HFF-Myc (cell line): ENCODE results near the gene ANGPTL2.

Experiments used
- DNase-seq: peaks from one replicate; pipeline ENCODE4 v3.0.0-alpha.2; 2011; ENCODE audit warnings: low read depth; ENCODE audit errors: extremely low read depth
- H3K4me3 ChIP-seq: replicated peaks from 2 replicates; pipeline ENCODE4 v1.5.1; 2011; ENCODE audit warnings: low read depth, mild to moderate bottlenecking, control low read depth, low read length
- TF ChIP-seq, protein P1 (sequence below): IDR thresholded peaks from 2 replicates; pipeline ENCODE4 v1.5.1; 2012; ENCODE audit warnings: mild to moderate bottlenecking, low read depth, low read length, control low read depth; ENCODE audit errors: missing control alignments

Gene ANGPTL2

DNA sequence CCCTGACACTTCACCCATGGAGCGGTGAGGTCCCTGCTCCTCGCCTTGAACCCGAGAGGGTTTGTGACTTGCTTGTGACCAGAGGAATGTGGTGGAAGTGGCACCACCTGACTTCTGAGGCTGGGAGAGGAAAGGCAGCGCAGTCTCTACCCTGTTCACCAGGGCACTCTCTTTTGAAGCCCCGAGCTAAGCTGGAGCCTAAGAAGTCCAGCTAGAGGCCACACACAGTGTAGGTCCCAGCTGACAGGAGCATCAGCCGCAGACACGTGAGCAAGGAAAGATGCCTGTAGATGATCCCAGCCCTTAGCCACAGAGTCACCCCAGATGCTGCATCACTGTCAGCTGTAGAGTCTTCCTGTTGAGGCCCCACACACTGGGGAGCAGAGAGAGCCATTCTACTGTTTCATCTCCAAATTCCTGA lies 1.7 kb upstream of the ANGPTL2 start:
- TF ChIP-seq, protein P1, sequence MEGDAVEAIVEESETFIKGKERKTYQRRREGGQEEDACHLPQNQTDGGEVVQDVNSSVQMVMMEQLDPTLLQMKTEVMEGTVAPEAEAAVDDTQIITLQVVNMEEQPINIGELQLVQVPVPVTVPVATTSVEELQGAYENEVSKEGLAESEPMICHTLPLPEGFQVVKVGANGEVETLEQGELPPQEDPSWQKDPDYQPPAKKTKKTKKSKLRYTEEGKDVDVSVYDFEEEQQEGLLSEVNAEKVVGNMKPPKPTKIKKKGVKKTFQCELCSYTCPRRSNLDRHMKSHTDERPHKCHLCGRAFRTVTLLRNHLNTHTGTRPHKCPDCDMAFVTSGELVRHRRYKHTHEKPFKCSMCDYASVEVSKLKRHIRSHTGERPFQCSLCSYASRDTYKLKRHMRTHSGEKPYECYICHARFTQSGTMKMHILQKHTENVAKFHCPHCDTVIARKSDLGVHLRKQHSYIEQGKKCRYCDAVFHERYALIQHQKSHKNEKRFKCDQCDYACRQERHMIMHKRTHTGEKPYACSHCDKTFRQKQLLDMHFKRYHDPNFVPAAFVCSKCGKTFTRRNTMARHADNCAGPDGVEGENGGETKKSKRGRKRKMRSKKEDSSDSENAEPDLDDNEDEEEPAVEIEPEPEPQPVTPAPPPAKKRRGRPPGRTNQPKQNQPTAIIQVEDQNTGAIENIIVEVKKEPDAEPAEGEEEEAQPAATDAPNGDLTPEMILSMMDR: no peak
- DNase-seq: no peak
- H3K4me3 ChIP-seq: no peak overlapping the region

DNA sequence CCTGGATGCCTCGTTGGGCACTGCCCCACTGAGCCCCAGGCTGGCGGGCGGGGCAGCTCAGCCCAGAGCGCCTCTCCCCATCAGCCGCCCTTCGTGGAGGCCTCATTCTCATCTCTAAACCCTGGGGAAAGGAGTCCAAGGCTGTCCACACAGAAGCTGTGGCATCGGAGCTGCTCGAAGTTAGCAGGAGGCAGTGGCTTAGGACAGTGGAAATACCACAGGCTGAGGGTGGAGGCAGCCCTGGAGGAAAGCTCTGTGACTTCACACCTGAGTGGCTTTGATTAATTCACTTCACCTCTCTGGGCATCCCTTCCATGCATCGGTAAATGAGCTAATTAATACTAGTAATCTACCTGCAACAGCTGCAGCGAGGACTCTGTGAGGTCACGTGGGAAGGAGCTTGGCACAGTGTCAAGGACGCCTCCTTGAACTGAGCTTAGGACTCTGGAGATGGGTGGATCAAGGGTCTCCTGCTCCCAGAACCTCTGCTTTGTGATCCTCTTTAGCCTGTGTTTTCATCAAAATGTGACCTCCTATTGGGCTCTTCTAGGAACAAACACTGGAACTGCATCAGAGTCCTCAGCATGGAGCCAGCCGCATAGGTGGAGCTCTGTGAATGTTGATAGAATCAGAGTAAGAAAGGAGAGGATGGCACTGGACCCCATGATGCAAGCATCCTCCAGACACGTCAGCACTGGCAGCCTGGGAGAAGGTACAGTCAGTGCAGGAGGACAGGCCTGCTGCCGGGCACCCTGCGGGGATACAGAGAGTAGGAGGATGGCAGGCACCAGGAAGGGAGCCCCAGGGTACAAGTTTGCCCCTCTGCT lies 842 bp upstream of the ANGPTL2 start:
- no peak for DNase-seq
- TF ChIP-seq, protein P1: no peak
- peak overlapping the region; percentile 74 for H3K4me3 ChIP-seq

DNA sequence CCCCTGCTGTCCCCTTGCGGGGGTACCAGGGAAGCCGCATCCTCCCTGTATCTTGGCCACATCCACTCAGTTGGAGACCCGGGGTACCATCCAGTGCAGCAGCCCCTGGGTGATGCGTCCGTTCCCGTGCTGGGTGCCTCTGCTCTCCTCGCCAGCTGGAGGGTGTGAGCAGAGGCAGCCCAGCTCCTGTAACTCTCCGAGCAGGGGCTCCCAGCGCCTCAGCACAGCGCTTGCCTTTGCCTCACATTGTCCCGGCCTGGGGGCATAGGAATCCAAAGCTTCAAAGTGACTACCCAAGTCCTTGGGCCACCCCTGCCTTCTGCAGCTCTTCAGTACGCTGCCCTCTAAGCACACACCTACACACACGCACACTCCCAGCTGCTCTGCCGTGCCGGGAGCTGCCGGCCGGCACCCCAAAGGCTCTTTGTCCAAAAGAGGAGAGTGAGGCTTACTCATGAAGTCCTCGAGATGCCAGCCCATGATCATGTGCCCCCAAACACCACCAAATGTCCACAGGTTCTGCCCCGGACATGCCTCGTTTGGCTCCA lies 733 bp downstream of the ANGPTL2 start:
- no peak for DNase-seq

DNA sequence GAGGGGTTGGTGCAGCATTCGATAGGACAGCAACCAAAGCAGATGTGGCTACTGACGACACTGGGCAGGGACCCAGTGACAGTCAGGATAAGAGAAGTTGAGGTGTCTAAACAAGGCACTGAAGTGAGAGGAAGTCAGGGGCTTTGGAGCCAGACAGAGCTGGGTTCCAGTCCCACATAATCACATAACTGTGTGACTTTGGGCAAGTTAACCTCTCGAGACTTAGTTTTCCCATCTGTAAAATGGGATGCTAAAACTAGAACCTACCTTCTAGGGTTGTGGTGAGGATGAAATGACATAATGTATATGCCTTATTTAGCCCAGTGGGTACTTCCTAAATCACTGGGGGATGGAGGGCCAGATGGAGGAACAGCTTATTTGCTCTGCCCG lies 3.1 kb downstream of the ANGPTL2 start:
- no peak overlapping the region for H3K4me3 ChIP-seq
- no peak for DNase-seq
- TF ChIP-seq, protein P1: no peak

More for the DNA sequence above, 733 bp downstream of the ANGPTL2 start:
- TF ChIP-seq, protein P1: no peak
- H3K4me3 ChIP-seq: peak overlapping the region; percentile 74

DNA sequence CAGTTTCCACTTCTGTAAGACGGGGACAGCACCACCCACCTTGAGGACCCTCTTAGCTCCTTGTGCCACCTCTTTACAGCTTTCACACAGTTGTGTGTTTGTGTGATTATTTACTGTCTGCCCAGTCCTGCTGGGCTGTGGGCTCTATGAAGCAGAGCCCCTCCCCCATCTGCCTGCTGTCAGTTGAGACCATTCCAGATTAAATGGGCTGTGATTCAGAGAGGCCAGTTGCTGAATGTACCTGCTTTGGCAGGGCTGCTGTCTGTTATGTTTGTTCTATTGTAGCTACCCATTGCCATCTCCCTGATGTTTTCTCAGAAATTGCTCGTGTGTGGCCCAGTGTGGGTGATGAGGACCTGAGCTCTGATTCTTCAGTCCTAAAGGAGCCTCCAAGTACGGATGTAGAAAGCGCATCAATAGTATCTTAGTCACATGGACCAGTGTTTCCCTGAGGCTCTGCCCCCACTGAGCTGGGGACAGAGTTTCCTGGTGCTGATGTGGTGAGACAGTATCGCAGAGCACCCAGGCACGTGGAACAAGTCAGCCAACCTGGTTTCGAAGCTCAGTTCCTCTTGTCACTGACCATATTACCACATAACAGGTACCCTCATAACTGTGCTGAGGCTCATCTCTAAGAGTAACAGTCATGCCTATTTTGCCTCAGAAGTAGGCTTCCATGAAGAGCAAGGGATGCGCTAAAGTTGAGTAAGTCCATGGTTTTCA lies 3.7 kb downstream of the ANGPTL2 start:
- TF ChIP-seq, protein P1: no peak
- H3K4me3 ChIP-seq: no peak overlapping the region
- DNase-seq: no peak

DNA sequence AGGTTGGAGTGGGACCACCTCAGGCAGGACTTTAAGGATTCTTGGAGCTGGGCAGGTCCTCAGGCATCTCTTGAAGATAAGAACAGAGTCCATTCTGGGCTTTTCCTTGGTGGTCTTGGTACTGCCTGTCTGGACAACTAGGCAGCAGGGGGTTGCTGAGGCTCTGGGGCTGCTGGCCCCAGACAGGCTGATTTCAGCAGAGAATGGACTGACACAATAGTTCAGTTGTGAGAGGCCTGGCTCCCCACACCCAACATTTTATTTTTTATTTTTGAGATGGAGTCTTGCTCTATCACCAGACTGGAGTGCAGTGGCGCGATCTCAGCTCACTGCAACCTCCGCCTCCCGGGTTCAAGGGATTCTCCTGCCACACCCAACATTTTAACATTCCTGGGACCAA lies 4.6 kb downstream of the ANGPTL2 start:
- TF ChIP-seq, protein P1: no peak

More for the DNA sequence above, 4.6 kb downstream of the ANGPTL2 start:
- no peak overlapping the region for H3K4me3 ChIP-seq
- DNase-seq: no peak
